B cell (primary cell): ENCODE results near the gene AGGF1. TPM values are rescaled to one million over a fixed set of nuclear protein-coding genes. Genes with fewer than 3 reads are reported as not detected.

Experiments used
- ATAC-seq: fragments of 200-7000 bp; cut with Tn5 transposase; one replicate; pipeline ENCODE4 v1.10.0; 2021; ENCODE audit warnings: low read depth, mild to moderate bottlenecking, moderate number of reproducible peaks, moderate library complexity
- CTCF ChIA-PET: fragments of 350-600 bp; sonication (Branson Sonifier 250); formaldehyde crosslinking; loops from one replicate; lab custom pipeline; 2021; ENCODE audit warnings: antibody characterized with exemption, inconsistent platforms; lab: Charles Lee
- POLR2A ChIA-PET: fragments of 350-600 bp; sonication (Branson Sonifier 250); formaldehyde crosslinking; loops from one replicate; lab custom pipeline; 2021; ENCODE audit warnings: antibody characterized with exemption; lab: Charles Lee
- DNase-seq: peaks from one replicate; pipeline ENCODE4 v3.0.0; 2013
- H2AFZ ChIP-seq: 2 replicates; pipeline ENCODE4 v1.6.1; 2012; ENCODE audit warnings: mild to moderate bottlenecking, low read depth, low read length; ENCODE audit not compliant: insufficient read depth, poor library complexity, severe bottlenecking
- H3K27ac ChIP-seq, 2 donors: 1 replicate in 1 of 2; 2 replicates in 1 of 2; pipeline ENCODE4 v1.5.1; 2012 to 2013; ENCODE audit warnings: low read length in 2 of 2, mild to moderate bottlenecking in 2 of 2, moderate library complexity in 1 of 2
- H3K27me3 ChIP-seq, 4 experiments: fragments of 200-600 bp in 1 of 4; sonication (generic) in 1 of 4; replicated peaks in 1 of 4; 1 replicate in 2 of 4; 2 replicates in 2 of 4; pipeline versions ENCODE4 v1.6.1 to v1.7.0; 2013 to 2016; ENCODE audit warnings: low read length in 3 of 4, mild to moderate bottlenecking in 2 of 4, mixed read lengths in 1 of 4, moderate library complexity in 1 of 4; ENCODE audit not compliant: insufficient read depth in 4 of 4, control insufficient read depth in 3 of 4; ENCODE audit errors: control extremely low read depth in 1 of 4
- H3K36me3 ChIP-seq, 2 experiments: replicated peaks in 1 of 2; 1 replicate in 1 of 2; 2 replicates in 1 of 2; pipeline versions ENCODE4 v1.6.1 to v1.7.1; 2013; ENCODE audit warnings: low read length in 1 of 2; ENCODE audit not compliant: insufficient read depth in 2 of 2, control insufficient read depth in 1 of 2; ENCODE audit errors: control extremely low read depth in 1 of 2, extremely low read depth in 1 of 2
- H3K4me1 ChIP-seq, 2 donors: fragments of 200-600 bp in 1 of 2; sonication (generic) in 1 of 2; 1 replicate in 1 of 2; 2 replicates in 1 of 2; pipeline versions ENCODE4 v1.5.1 to v1.6.1; 2013 to 2017; ENCODE audit warnings: low read length in 2 of 2; ENCODE audit not compliant: control insufficient read depth in 2 of 2, insufficient read depth in 2 of 2
- H3K4me2 ChIP-seq: replicated peaks from 2 replicates; pipeline ENCODE3; 2012; ENCODE audit warnings: mild to moderate bottlenecking, low read depth, low read length; ENCODE audit not compliant: poor library complexity, severe bottlenecking
- H3K4me3 ChIP-seq, 5 experiments: fragments of 200-600 bp in 1 of 5; sonication (generic) in 1 of 5; 1 replicate in 3 of 5; 2 replicates in 2 of 5; pipeline versions ENCODE4 v1.5.1 to v1.7.0; 2011 to 2016; ENCODE audit warnings: low read length in 4 of 5, mild to moderate bottlenecking in 4 of 5, low read depth in 2 of 5, control low read depth in 1 of 5, moderate library complexity in 1 of 5; ENCODE audit not compliant: insufficient read depth in 1 of 5; ENCODE audit errors: control extremely low read depth in 1 of 5, extremely low read depth in 1 of 5
- H3K79me2 ChIP-seq: fragments of 200-600 bp; sonication (generic); one replicate; pipeline ENCODE4 v1.6.0; 2016; ENCODE audit warnings: low read length; ENCODE audit not compliant: control insufficient read depth, insufficient read depth
- H3K9ac ChIP-seq: fragments of 200-600 bp; sonication (generic); 2 replicates; pipeline ENCODE4 v1.6.1; 2017; ENCODE audit warnings: mild to moderate bottlenecking, low read length, moderate library complexity
- H3K9me3 ChIP-seq, 3 donors: one replicate each; pipeline versions ENCODE4 v1.6.1 to v1.7.1; 2013; ENCODE audit warnings: low read length in 2 of 3; ENCODE audit not compliant: control insufficient read depth in 2 of 3, insufficient read depth in 1 of 3; ENCODE audit errors: control extremely low read depth in 1 of 3
- H4K20me1 ChIP-seq: 2 replicates; pipeline ENCODE4 v1.6.0; 2012; ENCODE audit warnings: mild to moderate bottlenecking, low read length; ENCODE audit not compliant: insufficient read depth, control insufficient read depth, poor library complexity, severe bottlenecking
- H3K27ac Mint-ChIP-seq: one replicate; pipeline ENCODE4 v1.8.0; 2021; ENCODE audit warnings: mixed read lengths
- H3K27me3 Mint-ChIP-seq: one replicate; pipeline ENCODE4 v1.8.0; 2021; ENCODE audit warnings: mixed read lengths
- H3K4me1 Mint-ChIP-seq: one replicate; pipeline ENCODE4 v1.8.0; 2021; ENCODE audit warnings: mixed read lengths
- H3K4me3 Mint-ChIP-seq: one replicate; pipeline ENCODE4 v1.8.0; 2021; ENCODE audit warnings: mixed read lengths
- H3K9me3 Mint-ChIP-seq: one replicate; pipeline ENCODE4 v1.8.0; 2022; ENCODE audit warnings: mixed read lengths; ENCODE audit not compliant: insufficient read depth
- EZH2 ChIP-seq: IDR thresholded peaks from 2 replicates; pipeline ENCODE4 v1.6.1; 2012; ENCODE audit warnings: borderline replicate concordance, low read depth, mild to moderate bottlenecking, moderate library complexity, low read length; ENCODE audit not compliant: insufficient read depth, poor library complexity, severe bottlenecking
- WGBS: methylation state at CpG from one replicate; pipeline ENCODE4 v1.1.5; 2013; ENCODE audit warnings: missing lambda C conversion rate; ENCODE audit not compliant: insufficient coverage; 5-methylcytosine and 5-hydroxymethylcytosine counted together
- intact Hi-C: fragments of 100-400 bp; cut with micrococcal nuclease; formaldehyde crosslinking; loops from one replicate; pipeline ENCODE4 v1.10.0; 2022
- polyA plus RNA-seq: library from polyadenylated mRNA; depleted of rRNA; stranded (reverse); fragments of >200 nt; gene quantifications from 2 replicates; pipeline ENCODE4 v1.2.3, GENCODE V29; 2012
- total RNA-seq, 2 donors: library from RNA; stranded (reverse); fragments of 120-200 nt in 1 of 2; gene quantifications; 1 replicate in 1 of 2; 2 replicates in 1 of 2; pipeline versions ENCODE4 v1.2.3 to v1.2.4, GENCODE V29; 2013 to 2022
- TF ChIP-seq, protein P1 (sequence below): fragments of 200-600 bp; IDR thresholded peaks from one replicate; pipeline ENCODE4 v1.8.0; 2022; ENCODE audit warnings: antibody characterized with exemption, mild to moderate bottlenecking

The AGGF1 gene
- total and polyA plus RNA-seq, 2 donors (not counting 1 experiment from before 2014, with no cell fraction given), result 9.3 to 25.6 TPM

DNA sequence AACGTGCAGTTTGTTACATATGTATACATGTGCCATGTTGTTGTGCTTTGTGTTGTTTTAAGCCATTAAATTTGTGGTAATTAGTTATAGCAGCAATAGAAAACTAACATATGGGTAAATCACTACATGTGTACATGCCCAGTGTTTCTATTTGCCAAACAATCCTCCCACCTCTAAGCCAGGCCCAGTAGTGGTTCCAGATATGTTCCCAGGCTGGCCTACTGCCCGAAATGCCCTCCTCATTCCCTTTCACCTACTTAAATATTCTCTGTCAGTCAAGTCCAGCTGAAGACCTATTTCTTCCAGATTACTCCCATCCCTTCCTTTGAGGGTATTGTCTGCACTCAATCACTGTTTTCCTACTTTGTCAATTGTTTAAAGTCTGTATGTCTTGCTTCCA is 24.1 kb upstream of the AGGF1 start:
- no peaks in the 10 kb centered on the region for H3K4me1 Mint-ChIP-seq
- TF ChIP-seq, protein P1, sequence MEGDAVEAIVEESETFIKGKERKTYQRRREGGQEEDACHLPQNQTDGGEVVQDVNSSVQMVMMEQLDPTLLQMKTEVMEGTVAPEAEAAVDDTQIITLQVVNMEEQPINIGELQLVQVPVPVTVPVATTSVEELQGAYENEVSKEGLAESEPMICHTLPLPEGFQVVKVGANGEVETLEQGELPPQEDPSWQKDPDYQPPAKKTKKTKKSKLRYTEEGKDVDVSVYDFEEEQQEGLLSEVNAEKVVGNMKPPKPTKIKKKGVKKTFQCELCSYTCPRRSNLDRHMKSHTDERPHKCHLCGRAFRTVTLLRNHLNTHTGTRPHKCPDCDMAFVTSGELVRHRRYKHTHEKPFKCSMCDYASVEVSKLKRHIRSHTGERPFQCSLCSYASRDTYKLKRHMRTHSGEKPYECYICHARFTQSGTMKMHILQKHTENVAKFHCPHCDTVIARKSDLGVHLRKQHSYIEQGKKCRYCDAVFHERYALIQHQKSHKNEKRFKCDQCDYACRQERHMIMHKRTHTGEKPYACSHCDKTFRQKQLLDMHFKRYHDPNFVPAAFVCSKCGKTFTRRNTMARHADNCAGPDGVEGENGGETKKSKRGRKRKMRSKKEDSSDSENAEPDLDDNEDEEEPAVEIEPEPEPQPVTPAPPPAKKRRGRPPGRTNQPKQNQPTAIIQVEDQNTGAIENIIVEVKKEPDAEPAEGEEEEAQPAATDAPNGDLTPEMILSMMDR, result no peak
- TF ChIP-seq EZH2, result no peak
- DNase-seq (no peak), ATAC-seq (no peak)
- POLR2A ChIA-PET, result no interaction called here
- Histone ChIP-seq H3K27me3 (peaks cover 0 to 2% (median 0%) of the 10 kb centered on the region in 4 experiments), H3K36me3 (no peaks in the 10 kb centered on the region), H3K9me3 (no peaks in the 10 kb centered on the region), H3K4me3 (no peak overlapping the region), H3K79me2 (no peaks in the 10 kb centered on the region), H3K27ac (no peak overlapping the region), H2AFZ (no peak overlapping the region), H3K9ac (no peak overlapping the region), H4K20me1 (no peaks in the 10 kb centered on the region), H3K4me2 (no peak overlapping the region), H3K4me1 (no peaks in the 10 kb centered on the region)
- CTCF ChIA-PET, result no interaction called here
- H3K27ac Mint-ChIP-seq, result no peak overlapping the region
- H3K27me3 Mint-ChIP-seq, result peaks cover 20% of the 10 kb centered on the region
- intact Hi-C loops, result no loop called here
- no peak overlapping the region for H3K4me3 Mint-ChIP-seq
- WGBS, result 86% methylated on average over 1 of the region's 2 CpGs
- no peaks in the 10 kb centered on the region for H3K9me3 Mint-ChIP-seq

DNA sequence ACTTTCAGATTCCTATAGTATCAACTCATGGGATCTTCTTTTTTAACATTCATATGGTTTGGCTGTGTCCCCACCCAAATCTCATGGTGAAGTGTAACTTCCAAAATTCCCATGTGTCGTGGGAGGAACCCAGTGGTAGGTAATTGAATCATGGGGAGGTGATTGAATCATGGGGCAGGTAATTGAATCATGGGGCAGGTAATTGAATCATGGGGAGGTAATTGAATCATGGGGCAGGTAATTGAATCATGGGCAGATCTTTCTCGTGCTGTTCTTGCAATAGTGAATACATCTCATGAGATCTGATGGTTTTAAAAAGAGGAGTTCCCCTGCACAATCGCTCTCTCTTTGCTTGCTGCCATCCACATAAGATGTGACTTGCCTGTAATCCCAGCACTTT is 21.8 kb upstream of the AGGF1 start:
- no peak overlapping the region for H3K27ac Mint-ChIP-seq
- TF ChIP-seq, protein P1, result no peak
- no peak for TF ChIP-seq EZH2
- no peak overlapping the region for H3K4me3 Mint-ChIP-seq
- no peak for ATAC-seq
- H3K27me3 ChIP-seq, result peaks cover 0 to 10% (median 1%) of the 10 kb centered on the region in 4 experiments
- no peak for DNase-seq
- H3K36me3 ChIP-seq, result no peaks in the 10 kb centered on the region
- H3K79me2 ChIP-seq, result no peaks in the 10 kb centered on the region
- CTCF ChIA-PET, result no interaction called here
- intact Hi-C loops, result no loop called here
- 80% methylated on average over 1 of the region's 3 CpGs for WGBS
- POLR2A ChIA-PET, result no interaction called here
- H3K9me3 ChIP-seq, result no peaks in the 10 kb centered on the region
- peaks cover 15% of the 10 kb centered on the region for H3K27me3 Mint-ChIP-seq
- no peak overlapping the region for H3K4me3 ChIP-seq
- no peaks in the 10 kb centered on the region for H3K4me1 Mint-ChIP-seq
- H3K9me3 Mint-ChIP-seq, result no peaks in the 10 kb centered on the region
- H4K20me1 ChIP-seq, result no peaks in the 10 kb centered on the region
- H3K4me2 ChIP-seq, result no peak overlapping the region
- no peak overlapping the region for H3K9ac ChIP-seq
- no peak overlapping the region for H2AFZ ChIP-seq
- no peak overlapping the region for H3K27ac ChIP-seq
- H3K4me1 ChIP-seq, result no peaks in the 10 kb centered on the region
